Vagina (tissue), 2 donors: Measurements from ENCODE around the gene JAK2. TPM values are rescaled to one million over a fixed set of nuclear protein-coding genes. Genes with fewer than 3 reads are reported as not detected.

Experiments
- DNase-seq, 2 donors: peaks; one replicate each; pipeline ENCODE4 v3.0.0-alpha.2; 2017; ENCODE audit errors: extremely low spot score in 2 of 2
- H3K27ac ChIP-seq: fragments of 200-600 bp; sonication (generic); one replicate; pipeline ENCODE4 v1.5.1; 2019
- H3K27me3 ChIP-seq: fragments of 200-600 bp; sonication (generic); one replicate; pipeline ENCODE4 v1.5.1; 2019
- H3K36me3 ChIP-seq, 2 donors: fragments of 200-600 bp; sonication (generic); one replicate each; pipeline ENCODE4 v1.5.1; 2017 to 2019
- H3K4me1 ChIP-seq: fragments of 200-600 bp; sonication (generic); one replicate; pipeline ENCODE4 v1.5.1; 2019
- H3K4me3 ChIP-seq, 2 donors: fragments of 200-600 bp; sonication (generic); 1 replicate in 1 of 2; 2 replicates in 1 of 2; pipeline ENCODE4 v1.5.1; 2016 to 2019
- H3K9me3 ChIP-seq: fragments of 200-600 bp; sonication (generic); one replicate; pipeline ENCODE4 v1.5.1; 2019
- CTCF ChIP-seq, 3 experiments: fragments of 450-650 bp in 2 of 3; fragments of 200-600 bp in 1 of 3; sonication (generic) in 1 of 3; IDR thresholded peaks; one replicate each; pipeline ENCODE4 v1.5.1; 2017 to 2019; ENCODE audit warnings: antibody characterized with exemption in 3 of 3, mild to moderate bottlenecking in 2 of 3, moderate library complexity in 2 of 3
- POLR2A ChIP-seq, 2 donors: fragments of 450-650 bp; IDR thresholded peaks; one replicate each; pipeline ENCODE4 v1.6.1; 2017; ENCODE audit warnings: antibody characterized with exemption in 2 of 2, mild to moderate bottlenecking in 2 of 2, moderate library complexity in 2 of 2
- POLR2AphosphoS5 ChIP-seq, 2 donors: sonication (generic); formaldehyde crosslinking; IDR thresholded peaks; one replicate each; pipeline ENCODE4 v1.9.0; 2017; ENCODE audit warnings: antibody characterized with exemption in 2 of 2, mild to moderate bottlenecking in 2 of 2, low read depth in 1 of 2; ENCODE audit not compliant: insufficient read depth in 1 of 2
- intact Hi-C: fragments of 100-400 bp; cut with DNase I; formaldehyde crosslinking; loops from one replicate; pipeline ENCODE4 v1.15.1; 2023
- total RNA-seq: library from RNA; depleted of rRNA; stranded (reverse); fragments of >200 nt; gene quantifications from one replicate; pipeline ENCODE4 v1.2.3, GENCODE V29; 2016

JAK2 gene
- total RNA-seq, 1 donor from 2014 or later, result 25.8 TPM

DNA sequence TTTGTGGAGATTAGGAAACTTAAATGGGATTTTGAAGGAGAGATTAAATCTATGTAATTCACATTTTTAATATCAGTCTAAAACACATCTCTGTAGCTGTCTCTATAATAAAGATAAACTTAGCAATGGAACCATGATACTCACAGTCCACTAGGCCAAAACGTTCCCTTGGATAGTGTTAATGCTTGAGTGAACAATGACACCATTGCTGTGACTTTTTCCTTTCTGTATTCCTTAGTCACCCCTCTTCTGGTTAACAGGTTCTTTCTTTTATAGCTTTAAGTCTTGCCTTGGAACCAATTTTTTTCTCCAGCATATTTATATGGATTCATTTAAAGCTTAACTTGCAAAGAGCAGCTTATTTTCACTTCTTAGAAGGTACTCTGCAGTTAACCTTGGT, 137.0 kb downstream of the JAK2 start:
- Histone ChIP-seq H3K4me3 (no peak overlapping the region), H3K27me3 (no peaks in the 10 kb centered on the region), H3K27ac (no peak overlapping the region), H3K4me1 (no peaks in the 10 kb centered on the region), H3K36me3 (peaks cover 0 to 30% of the 10 kb centered on the region in 2 donors), H3K9me3 (no peaks in the 10 kb centered on the region)
- no peak for TF ChIP-seq POLR2AphosphoS5 (IDR thresholded peaks at IDR 0.05; ENCODE audit: insufficient read depth in 1 of 2, low read depth in 1 of 2)
- no peak for TF ChIP-seq CTCF (IDR thresholded peaks at IDR 0.05)
- intact Hi-C loops, result no loop called here
- no peak for DNase-seq

- H3K4me1 ChIP-seq, result no peaks in the 10 kb centered on the region
- no peaks in the 10 kb centered on the region for H3K9me3 ChIP-seq
- no peak overlapping the region for H3K27ac ChIP-seq
- H3K27me3 ChIP-seq, result no peaks in the 10 kb centered on the region
- no peak for DNase-seq
- TF ChIP-seq CTCF (IDR thresholded peaks at IDR 0.05) (no peak), POLR2A (IDR thresholded peaks at IDR 0.05) (no peak), POLR2AphosphoS5 (IDR thresholded peaks at IDR 0.05; ENCODE audit: insufficient read depth in 1 of 2, low read depth in 1 of 2) (no peak)
- no peak overlapping the region for H3K4me3 ChIP-seq
- peaks cover 0 to 34% of the 10 kb centered on the region in 2 donors for H3K36me3 ChIP-seq
- intact Hi-C loops, result no loop called here
These were observed 137.4 kb downstream of the JAK2 start for GRCh38 chr9:5122516-5122915.

DNA sequence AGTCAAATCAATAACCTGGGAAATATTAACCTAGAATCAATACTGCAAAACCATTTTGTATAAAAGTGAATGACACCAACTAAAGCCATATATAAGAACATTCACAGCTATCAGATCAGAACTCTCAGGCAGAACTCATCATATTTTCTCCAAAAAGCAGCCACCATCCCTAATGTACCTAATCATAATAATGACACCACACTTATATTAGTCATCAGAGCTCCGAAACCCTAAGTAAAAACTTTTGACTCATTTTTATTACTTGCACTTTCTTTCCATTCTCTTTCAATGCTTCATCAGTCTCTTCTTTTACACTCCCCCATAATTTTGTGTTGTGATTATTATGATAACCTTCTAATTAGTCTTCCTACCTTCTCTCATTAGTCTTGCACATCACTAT, 155.1 kb downstream of the JAK2 start:
- H3K4me3 ChIP-seq, result no peak overlapping the region
- TF ChIP-seq CTCF (IDR thresholded peaks at IDR 0.05), result no peak
- TF ChIP-seq POLR2A (IDR thresholded peaks at IDR 0.05), result no peak
- no peak for TF ChIP-seq POLR2AphosphoS5 (IDR thresholded peaks at IDR 0.05; ENCODE audit: insufficient read depth in 1 of 2, low read depth in 1 of 2)
- no peak for DNase-seq
- no peaks in the 10 kb centered on the region for H3K4me1 ChIP-seq
- peaks cover 0 to 17% of the 10 kb centered on the region in 2 donors for H3K36me3 ChIP-seq
- no peak overlapping the region for H3K27ac ChIP-seq
- intact Hi-C loops, result no loop called here
- peaks cover 16% of the 10 kb centered on the region for H3K9me3 ChIP-seq
- H3K27me3 ChIP-seq, result no peaks in the 10 kb centered on the region

DNA sequence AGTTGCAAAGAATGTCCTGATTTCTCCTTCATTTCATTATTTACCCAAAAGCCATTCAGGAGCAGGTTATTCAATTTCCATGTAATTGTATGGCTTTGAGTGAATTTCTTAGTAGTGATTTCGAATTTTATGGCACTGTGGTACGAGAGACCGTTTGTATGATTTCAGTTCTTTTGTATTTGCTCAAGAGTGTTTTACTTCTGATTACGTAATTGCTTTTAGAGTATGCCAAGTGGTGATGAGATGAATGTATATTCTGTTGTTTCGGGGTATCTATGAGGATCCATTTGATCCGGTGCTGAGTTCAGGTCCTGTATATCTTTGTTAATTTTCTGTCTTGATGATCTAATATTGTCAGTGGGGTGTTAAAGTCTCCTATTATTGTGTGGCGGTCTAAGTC, 159.1 kb downstream of the JAK2 start:
- TF ChIP-seq POLR2AphosphoS5 (IDR thresholded peaks at IDR 0.05; ENCODE audit: insufficient read depth in 1 of 2, low read depth in 1 of 2), result no peak
- no peak for TF ChIP-seq POLR2A (IDR thresholded peaks at IDR 0.05)
- no peak for TF ChIP-seq CTCF (IDR thresholded peaks at IDR 0.05)
- H3K4me1 ChIP-seq, result no peaks in the 10 kb centered on the region
- intact Hi-C loops, result no loop called here
- no peak overlapping the region for H3K27ac ChIP-seq
- peaks cover 0 to 32% of the 10 kb centered on the region in 2 donors for H3K36me3 ChIP-seq
- H3K9me3 ChIP-seq, result peaks cover 4% of the 10 kb centered on the region
- no peak overlapping the region for H3K4me3 ChIP-seq
- no peaks in the 10 kb centered on the region for H3K27me3 ChIP-seq
- no peak for DNase-seq

DNA sequence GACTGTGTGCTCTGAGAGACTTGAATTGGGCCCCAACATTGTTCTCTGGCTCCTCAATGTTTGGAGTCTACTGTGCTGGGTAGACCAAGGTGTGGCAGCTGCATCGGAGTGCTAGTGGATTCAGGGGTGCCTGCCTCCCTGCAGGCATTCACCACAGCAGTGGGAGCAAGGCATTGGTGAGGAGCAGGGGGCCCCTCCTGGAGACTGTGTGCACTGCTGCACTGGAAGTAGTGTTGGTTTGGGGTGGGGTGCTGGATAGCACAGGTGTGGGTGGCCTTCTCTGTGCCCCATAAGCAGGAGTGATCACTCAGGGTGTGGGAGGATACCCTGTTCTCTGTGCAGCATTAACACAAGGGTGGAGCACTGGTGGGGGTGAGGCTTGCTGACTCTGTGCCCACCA, 161.2 kb downstream of the JAK2 start:
- Histone ChIP-seq H3K27me3 (no peaks in the 10 kb centered on the region), H3K9me3 (peaks cover 4% of the 10 kb centered on the region), H3K36me3 (peaks cover 0 to 32% of the 10 kb centered on the region in 2 donors), H3K4me1 (no peaks in the 10 kb centered on the region), H3K4me3 (no peak overlapping the region), H3K27ac (no peak overlapping the region)
- TF ChIP-seq CTCF (IDR thresholded peaks at IDR 0.05) (no peak), POLR2AphosphoS5 (IDR thresholded peaks at IDR 0.05; ENCODE audit: insufficient read depth in 1 of 2, low read depth in 1 of 2) (no peak), POLR2A (IDR thresholded peaks at IDR 0.05) (no peak)
- DNase-seq, result no peak
- intact Hi-C loops, result no loop called here

Other genes with a start within 250 kb of the JAK2 start
- 72.4 TPM for gene AK3, start 244.1 kb upstream of the JAK2 start, total RNA-seq
- gene RCL1, start 192.3 kb upstream of the JAK2 start, total RNA-seq, result 24.8 TPM
- not detected for gene INSL6, start 200.4 kb downstream of the JAK2 start, total RNA-seq
- gene INSL4, start 246.1 kb downstream of the JAK2 start, total RNA-seq, result not detected